Left cardiac atrium (tissue), 4 donors: ENCODE measurements around the gene PLA2G1B. TPM values are rescaled to one million over a fixed set of nuclear protein-coding genes. Genes with fewer than 3 reads are reported as not detected.

ENCODE experiments used
- ATAC-seq, 2 donors: fragments of 200-7000 bp; cut with Tn5 transposase; one replicate each; pipeline ENCODE4 v1.9.1; 2020; ENCODE audit warnings: mild to moderate bottlenecking in 2 of 2, moderate library complexity in 2 of 2
- DNase-seq: peaks from one replicate; pipeline ENCODE4 v3.0.0-alpha.2; 2020
- intact Hi-C, 2 donors: fragments of 100-400 bp; cut with DNase I; formaldehyde crosslinking; loops; one replicate each; pipeline versions ENCODE4 v1.14.1 to v1.15.1; 2022 to 2023
- long read RNA-seq: library from polyadenylated mRNA; unstranded; transcript quantifications from one replicate; pipeline ENCODE4 v2.0.0, GENCODE V29; 2021
- total RNA-seq, 2 donors: library from RNA; stranded (reverse); fragmentation: NEBNext Ultra II Directional; extraction: Animal tissue kit (Norgen Biotek cat#: 25700); gene quantifications; one replicate each; pipeline ENCODE4 v1.2.1, GENCODE V29; 2021
- donor health status: DM: no; HTN: yes; CAD: no.
- donor health status: DM: no; HTN: yes; CAD: no; lungs with severe emphysema.
- donor health status: DM: yes; HTN: yes; CAD: no.
- donor health status: Dilated cardiomyopathy.

Gene PLA2G1B
- total RNA-seq, result not detected
- long read RNA-seq, result 0 reads

DNA sequence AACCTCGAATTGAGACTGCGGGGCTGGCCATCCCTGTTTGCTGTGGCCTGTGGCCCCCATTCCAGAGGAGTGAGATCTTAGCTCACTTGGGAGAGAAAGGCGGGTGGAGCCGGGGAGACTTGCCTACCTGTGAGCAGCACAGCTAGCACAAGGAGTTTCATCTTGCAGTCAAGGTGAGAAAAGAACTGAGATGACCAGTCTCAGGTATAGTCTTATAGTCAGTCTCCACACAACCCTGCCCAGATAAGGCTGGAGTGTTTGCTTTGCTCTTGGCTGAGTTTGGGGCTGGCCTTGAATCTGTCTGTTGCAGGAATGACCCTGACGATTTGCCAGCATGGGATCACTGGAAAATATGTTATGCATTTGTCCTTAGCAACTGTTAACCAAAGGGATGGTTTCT, at the start of gene PLA2G1B:
PLA2G1B (minus strand) TSS at position 187 of the 400 bp plus-strand sequence; CDS start at position 161, 26 bp downstream.
- ATAC-seq (no peak), DNase-seq (no peak)
- intact Hi-C loops, result no loop called here

DNA sequence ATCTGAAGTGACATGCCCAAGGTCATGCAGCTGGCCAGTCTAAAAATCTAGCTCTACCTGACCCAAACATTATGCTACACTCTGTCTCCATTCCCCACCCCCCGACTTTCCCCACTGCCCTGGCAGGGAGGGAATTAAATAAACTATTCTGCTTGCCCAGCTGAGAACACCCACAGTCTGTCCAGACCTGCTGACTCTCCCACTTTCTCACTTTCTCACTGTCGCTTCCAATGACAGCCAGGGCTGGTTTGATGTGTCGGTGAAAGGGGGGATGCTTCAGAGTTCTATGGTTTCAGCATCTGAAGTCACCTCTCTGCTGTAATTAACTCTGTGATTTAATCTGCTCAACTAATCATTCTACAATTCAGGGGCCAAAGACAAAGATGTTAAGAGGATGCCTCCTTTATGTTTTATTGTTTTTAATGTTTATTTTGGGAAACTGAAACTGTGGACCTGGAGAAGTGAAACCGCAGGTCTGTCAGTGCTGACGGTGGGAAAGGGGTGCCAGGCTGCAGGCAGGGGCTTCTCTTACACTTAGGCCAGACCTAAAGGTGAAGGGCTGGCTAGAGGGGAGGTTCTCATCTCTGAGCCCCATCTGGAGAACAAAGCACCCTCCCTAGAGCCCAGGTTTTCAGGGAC, 49.5 kb upstream of the PLA2G1B start:
- ATAC-seq (no peak), DNase-seq (no peak)
- intact Hi-C loops, result no loop called here

DNA sequence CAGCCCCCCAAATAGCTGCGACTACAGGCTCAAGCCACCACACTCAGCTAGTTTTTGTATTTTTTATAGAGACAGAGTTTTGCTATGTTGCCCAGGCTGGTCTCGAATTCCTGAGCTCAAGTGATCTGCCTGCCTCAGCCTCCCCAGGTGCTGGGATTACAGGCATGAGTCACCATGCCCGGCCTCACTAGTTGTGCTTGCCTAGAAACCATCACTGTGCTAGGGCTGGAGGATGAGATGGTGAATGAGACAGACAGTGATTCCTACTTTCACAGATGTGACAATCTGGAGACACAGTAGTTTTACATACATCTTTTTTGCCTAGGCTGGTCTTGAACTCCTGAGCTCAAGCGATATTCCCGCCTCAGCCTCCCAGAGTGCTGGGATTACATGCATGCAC, 48.8 kb upstream of the PLA2G1B start:
- intact Hi-C loops, result no loop called here
- ATAC-seq, result no peak
- DNase-seq, result no peak

DNA sequence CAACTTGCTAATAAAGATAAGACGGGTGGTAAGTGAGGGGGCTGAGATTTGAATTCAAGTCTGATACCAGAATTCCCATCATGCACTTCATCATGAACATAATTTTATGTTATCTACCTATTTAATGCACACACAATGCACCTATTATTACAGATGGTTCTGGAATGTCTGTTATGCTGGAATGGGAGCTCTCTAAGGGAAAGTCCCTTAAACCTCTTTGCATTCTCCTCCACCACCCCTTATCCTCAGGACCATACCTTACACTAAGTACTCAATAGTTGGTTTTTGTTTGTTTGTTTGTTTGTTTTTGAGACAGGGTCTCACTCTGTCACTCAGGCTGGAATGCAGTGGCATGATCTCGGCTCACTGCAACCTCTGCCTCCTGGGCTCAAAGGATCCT, 48.4 kb upstream of the PLA2G1B start:
- no peak for ATAC-seq
- intact Hi-C loops, result no loop called here
- no peak for DNase-seq

DNA sequence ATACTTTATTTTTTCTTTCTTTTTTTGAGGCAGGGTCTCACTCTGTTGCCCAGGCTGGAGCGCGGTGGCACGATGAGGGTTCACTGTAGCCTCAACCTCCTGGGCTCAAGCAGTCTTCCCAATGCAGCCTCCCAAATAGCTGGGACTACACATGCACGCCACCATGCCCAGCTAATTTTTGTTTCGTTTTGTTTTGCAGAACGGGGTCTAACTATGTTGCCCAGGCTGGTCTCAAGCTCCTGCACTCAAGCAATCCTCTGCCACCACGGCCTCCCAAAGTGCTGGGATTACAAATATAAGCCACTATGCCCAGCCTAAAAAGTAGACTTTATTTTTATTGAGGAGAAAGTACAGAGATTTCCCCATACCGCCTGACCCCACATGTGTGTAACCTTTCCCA, 46.1 kb upstream of the PLA2G1B start:
- intact Hi-C loops, result no loop called here
- ATAC-seq (no peak), DNase-seq (no peak)

DNA sequence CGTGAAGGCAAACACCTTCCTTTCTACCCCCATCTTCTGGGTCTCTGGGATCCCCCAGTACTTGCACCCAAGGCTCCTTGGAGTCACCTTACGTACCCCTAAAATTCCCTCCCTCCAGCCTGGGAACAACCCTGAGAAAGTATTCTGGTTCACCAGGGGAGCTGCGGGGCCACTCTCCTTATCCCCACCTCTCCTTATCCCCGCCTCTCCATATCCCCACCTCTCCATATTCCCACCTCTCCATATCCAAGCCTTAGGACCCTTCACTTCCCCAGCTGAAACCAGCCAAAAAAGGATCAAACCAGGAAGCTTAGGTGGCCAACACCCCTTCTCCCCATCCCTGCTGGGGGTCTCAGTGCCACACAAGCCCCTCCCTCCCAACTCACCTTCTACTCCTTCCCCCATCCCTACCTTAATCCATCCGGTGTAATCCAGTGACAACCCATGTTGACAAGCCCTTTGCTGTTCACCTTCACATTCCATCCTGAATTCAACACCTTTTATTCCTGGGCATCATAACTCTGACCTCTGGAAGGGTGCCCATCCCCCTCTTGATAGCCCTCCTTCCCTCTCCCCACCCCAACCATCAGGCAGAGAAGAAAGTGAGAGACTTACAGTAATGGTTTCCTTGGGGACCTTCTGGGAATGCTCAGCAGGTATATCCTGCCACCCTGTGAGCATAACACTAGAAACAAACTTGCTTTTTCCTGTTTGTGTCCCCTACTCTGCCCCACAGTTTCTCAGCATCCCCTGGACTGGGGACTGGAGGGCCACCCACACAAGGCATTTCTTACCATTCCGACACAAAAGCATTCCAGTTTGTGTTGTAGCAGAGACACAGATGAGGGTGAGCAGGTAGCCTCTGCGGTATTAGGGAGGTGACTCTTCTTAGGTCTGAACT, 43.0 kb upstream of the PLA2G1B start:
- intact Hi-C loops, result no loop called here
- ATAC-seq (no peak), DNase-seq (no peak)

DNA sequence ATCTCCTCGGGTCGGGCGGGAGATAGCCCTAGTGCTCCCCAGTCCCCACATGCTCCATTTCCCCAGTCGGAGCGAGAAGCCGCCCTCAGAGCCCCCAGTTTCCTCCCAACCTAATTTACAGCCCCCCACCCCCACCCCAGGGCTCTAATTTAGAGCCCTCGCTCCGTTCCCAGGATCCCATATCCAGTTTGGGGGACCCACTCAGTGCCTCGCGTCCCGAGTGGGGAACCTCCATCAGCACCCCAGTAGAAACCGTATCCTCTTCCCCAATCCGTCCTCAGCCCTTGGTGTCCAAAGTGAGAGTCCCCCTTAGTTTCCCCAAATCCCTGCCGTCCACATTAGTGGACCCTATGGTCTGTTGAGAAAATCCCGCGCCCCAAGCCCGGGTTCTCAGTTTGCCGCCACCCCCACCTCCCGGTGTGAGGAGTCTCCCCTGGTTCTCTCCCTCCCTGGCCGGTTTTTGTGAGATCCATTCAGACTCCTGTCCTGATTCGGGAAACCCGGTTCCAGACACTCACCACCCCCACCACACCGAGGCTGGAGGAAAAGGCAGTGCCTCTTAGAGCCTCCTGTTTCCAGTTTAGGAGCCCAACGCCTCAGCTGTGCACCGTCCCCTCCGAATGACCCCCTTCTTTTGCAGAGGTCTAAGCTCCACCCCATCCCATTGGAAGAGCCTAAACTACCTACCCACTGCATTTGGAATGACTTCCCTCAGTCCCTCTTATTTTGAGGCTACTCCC, 42.2 kb upstream of the PLA2G1B start:
- intact Hi-C loops, result no loop called here
- DNase-seq (no peak), ATAC-seq (no peak)

DNA sequence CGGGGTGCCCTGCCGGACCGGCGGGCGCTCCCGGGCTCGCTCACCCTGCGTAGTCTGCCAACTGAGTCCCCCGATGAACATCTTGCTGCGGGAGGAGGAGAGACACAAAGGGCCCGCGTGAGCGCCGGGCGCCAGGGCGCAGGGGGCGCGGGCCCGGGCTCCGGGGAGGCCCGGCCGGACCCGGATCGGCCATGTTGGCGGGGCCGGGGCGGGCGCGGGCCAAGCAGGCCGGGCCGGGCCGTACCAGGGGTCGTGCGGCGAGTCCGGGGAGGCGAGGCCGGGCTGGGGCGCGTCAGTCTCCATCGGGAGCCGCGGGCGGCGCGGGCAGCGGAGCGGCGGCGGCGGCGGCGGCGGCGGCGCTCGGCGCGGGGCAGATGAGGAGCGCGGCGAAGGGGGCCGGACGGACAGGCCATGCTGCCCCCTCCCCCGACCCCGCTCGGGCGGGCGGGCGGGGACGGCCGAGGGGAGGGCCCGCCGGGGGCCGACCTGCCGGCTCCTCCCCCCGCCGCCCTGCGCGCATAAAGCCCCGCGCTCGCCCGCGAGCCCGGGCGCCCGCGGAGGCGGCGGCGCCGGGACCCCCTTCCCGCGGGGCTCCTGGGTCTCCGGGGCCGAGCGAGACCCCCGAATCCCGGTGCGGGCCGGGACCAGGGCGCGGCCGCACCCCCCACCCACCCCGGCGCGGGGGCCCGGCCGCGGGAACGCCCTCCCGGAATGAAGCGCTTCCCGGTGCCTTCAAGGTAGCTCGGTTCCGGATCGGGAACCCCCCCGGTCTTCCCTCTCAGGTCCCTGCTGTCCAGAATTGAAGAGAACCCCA, 41.4 kb upstream of the PLA2G1B start, which contains the start of gene MSI1:
MSI1 (minus strand) TSS at position 376 of the 814 bp plus-strand sequence; CDS start at position 303, 73 bp downstream.
- ATAC-seq, result peak; percentile 23 to 57
- intact Hi-C loops, result no loop called here

DNA sequence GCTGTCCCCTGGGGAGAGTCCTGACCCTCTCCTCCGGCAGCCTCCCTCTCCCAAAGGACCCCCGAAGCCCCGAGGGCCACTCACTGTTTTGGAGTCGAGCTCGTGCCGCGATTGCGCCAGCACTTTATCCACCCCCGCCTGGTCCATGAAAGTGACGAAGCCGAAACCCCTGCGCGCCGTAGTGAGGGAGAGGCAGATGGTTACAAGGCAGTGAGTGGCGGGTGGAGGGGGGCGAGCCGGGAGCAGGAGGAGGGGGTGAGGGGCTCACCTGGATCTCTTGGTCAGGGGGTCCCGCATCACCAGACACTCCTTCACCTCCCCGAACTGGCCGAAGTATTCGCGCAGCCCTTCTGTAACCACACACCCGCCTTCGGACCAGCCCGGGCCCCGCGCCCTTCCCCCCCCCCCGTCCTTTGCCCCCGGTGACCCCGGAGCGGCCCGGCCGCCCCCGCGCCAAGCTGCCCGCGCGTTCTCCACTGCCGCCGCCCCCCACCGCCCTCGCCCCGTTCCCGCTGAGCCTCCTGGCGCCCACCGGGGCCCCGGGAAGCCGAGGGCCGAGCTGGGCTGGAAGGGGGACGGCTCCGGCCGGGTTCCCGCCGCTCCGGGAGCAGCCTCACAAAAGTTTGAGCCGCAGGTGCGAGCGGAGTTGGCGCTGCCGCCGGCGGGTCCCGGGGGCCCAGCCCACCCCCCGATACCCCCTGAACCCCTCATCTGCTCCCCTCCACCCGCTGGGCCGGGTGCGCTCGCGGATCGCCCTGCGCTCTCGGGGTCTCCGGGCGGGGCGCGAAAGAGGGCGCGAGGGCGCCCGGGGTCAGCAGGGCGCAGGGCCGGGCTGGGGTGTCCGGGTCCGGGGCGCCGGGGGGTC, 40.6 kb upstream of the PLA2G1B start:
- intact Hi-C loops, result no loop called here
- DNase-seq (no peak), ATAC-seq (peak in 1 of 2 donors; percentile 40)

More for the DNA sequence above, 41.4 kb upstream of the PLA2G1B start, which contains the start of gene MSI1:
- no peak for DNase-seq

DNA sequence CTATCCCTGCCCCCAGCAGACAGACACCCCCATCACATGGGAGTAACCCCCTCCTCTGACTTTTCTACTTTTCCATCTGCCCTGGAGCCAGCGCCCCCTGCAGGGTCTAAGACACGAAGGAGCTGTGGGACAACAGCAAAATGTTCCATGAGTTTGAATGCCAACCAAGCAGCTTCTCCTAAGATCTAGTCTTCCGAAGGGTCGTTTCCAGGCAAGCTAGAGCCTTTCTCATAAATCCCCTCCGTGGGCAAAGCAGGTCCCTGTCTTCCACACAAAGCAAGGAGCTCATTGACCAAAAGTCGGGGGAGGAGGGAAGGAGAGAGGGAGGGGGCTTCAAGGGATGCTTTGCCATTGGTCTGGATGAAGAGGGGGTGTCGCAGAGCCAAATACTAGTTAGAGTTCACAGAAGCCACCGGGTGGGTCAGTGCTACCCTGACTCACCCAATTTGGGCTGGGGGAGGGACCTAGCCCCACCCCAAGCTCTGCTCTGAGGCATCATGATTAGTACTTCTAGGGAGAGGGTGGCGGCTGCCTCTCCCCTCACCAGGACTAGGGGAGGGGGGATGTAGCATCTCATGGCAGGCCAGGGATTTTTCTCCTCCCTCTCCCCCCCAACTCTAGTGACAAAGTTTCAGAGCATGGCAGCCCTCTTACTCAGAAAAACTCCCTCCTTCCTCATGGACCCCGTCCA, 39.8 kb upstream of the PLA2G1B start:
- ATAC-seq (peak in 1 of 2 donors; percentile 5), DNase-seq (no peak)
- intact Hi-C loops, result no loop called here

DNA sequence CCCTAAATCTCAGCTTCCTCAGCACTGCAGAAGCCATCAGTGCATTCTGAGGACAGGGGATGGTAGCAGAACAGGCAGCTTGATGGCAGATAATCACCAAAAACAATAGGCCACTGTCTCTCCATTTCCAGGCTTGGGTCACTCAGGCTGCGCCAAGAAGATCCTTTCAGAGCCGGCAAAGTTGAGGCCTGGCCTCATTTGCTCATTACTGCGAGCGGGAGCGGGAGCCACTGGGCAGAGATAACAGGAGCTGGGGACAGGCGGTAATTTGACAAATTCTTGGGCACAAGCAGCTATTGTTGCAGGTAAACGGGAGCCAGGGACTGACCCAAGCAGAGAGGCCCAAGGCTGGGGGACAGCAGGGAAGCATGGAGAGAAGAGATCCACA, 39.3 kb upstream of the PLA2G1B start:
- ATAC-seq (no peak), DNase-seq (no peak)
- intact Hi-C loops, result no loop called here

DNA sequence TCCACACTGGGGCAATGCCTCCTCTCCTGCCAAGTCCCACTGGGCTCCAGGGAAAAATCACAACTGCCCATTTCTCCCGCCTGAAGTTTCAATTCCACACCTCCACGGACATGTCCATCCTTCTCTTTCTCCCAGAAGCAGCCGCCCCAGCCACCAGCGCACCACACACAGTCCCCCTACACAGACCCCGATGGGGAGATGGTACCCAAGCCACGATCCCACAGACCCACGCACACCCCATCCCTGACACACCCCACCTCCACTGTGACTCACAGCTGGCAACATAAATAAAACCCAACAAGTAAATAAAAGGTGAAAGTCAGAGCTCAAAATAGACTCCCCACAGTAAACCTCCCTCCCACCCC, 38.7 kb upstream of the PLA2G1B start:
- no peak for ATAC-seq
- DNase-seq, result no peak
- intact Hi-C loops, result no loop called here

DNA sequence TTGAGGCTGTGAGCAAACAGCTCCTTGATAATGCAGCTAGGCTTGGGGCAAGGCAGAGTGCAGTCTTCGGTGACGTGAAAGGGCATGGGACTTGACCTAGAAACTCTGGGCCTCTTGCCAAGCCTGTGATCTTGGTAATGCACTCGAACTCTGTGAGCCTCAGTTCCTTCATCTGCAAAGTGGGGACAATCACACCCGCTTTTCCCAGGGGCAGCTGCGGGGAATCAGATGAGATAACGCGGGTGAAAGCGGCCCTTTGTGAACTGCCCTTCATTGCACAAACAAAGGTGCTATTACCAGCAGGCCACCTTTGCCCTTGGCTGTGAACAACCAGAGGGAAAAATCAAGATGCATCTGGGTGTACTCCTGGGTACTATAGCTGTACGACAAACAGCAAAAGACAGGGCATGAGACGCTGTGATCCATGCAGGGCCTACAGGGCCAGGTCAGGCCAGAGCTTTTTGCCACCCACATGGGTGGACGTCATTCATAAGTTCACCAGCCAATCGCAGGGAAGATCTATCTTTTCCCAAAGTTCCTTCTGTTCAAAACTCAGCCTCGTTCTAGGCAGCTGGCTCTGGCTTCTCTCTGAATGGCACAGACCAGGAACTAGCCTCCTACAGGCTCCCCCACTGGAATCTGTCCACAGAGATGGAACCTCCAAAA, 38.2 kb upstream of the PLA2G1B start:
- intact Hi-C loops, result no loop called here
- DNase-seq, result no peak
- ATAC-seq, result no peak

DNA sequence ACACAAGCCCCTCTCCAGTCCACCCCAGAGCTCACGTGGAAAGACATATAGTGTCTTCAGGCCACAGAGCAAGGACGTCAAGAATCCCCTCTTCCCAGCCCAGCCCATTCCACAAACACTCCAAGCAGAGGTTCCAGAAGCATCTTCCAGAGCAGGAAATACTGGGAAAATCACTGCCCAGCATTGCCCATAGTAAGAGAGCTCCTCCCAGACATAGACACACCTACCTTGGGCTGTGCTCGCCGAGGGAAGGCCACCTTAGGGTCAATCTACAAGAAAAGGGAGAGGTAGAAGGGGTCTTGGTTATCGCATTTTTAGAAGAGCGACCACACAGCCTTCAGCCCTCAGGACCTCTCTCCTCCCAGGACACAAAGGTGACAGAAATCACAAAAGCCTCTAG, 36.9 kb upstream of the PLA2G1B start:
- ATAC-seq (no peak), DNase-seq (no peak)
- intact Hi-C loops, result no loop called here

DNA sequence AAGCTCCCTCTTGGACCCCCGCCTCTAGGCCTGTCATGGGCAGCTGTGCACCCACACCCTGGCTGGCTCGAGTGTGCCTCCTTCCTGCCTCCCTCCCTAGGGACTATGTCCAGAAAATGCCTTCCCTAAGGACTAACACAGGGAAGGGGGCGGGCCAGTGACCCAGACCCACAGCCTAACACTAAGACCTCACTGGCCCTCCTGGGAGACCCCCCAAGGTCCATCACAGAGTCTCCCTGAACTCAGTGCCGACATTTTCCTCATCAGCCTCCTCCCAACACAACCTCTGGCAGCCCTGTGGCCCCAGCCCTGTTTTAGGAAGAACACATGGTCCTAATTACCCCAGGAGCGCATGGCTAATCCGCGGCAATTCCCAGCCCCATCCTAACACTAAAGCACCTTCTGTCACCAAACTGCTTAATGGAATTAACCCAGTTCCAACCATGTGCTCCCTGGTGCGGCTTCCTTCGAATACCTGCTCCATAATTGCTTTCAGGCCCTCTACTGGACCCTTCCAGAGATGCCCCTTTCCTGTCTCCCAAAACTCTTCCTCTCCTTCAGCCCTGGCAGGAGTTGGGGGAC, 35.8 kb upstream of the PLA2G1B start:
- ATAC-seq, result no peak
- intact Hi-C loops, result no loop called here
- DNase-seq, result no peak

DNA sequence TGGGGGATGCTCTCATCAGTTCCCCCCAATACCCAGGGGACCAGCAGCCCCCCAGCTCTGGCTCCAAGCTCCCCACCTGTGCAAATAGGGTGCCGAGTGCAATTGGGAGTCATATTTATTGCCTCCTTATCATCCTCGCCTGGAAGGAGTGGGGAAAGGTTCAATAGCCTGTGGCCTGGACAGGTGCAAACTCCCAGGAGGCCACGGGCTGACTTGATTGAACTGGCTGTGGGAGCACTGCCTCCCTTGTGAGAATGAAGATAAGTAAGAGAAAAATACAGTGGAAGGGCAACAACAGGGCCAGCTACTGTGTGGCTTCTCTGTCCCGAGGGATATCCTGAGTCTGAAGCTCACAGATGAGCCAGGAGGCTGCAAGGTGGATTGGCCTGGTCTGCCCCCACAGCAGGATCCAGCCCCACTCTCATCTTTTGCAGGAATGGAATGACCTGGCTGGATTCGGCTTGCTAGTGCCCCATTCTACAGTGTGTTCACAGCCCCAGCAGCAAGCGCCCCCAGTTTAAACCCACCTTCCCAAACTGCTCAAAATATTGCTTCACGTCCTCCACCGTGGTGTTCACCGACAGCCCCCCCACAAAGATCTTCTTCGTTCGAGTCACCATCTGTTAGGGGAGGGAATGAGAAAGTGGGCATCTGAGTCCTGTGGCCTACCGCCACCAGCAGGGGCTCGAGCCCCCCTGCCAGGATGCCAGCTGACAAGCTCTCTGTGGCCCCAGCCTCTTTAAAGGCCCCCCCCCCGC, 35.1 kb upstream of the PLA2G1B start:
- intact Hi-C loops, result no loop called here
- DNase-seq, result no peak
- no peak for ATAC-seq
